GM11168 (cell line): Measurements from ENCODE around the gene HOXA13.

Source experiments
- in situ Hi-C: fragments of 300-500 bp; cut with MboI; formaldehyde crosslinking; loops from one replicate; pipeline ENCODE4 v1.12.0; 2022; ENCODE audit warnings: low sequenced_read_pairs; ENCODE audit not compliant: unreplicated experiment

HOXA13 gene

GRCh38 chr7:27145165-27145913 lies 54.6 kb downstream of the HOXA13 start:
- in situ Hi-C loops = no loop called here

GRCh38 chr7:27144781-27145164 lies 55.1 kb downstream of the HOXA13 start:
- in situ Hi-C loops = no loop called here
